HFFc6 (cell line): ENCODE measurements around the gene UMODL1. TPM values are rescaled to one million over a fixed set of nuclear protein-coding genes. Genes with fewer than 3 reads are reported as not detected.
A peak's percentile ranks its signal among the peaks of the same experiment; 100 is the strongest.

Source experiments
- DNase-seq: peaks from one replicate; pipeline ENCODE4 v3.0.0-alpha.2; 2018
- H3K27ac Mint-ChIP-seq: 2 replicates; pipeline ENCODE4 v1.8.0; 2020; ENCODE audit warnings: mild to moderate bottlenecking, mixed read lengths
- H3K27me3 Mint-ChIP-seq: 2 replicates; pipeline ENCODE4 v1.8.0; 2021; ENCODE audit warnings: mild to moderate bottlenecking, moderate library complexity, mixed read lengths; ENCODE audit not compliant: insufficient read depth
- H3K36me3 Mint-ChIP-seq: 2 replicates; pipeline ENCODE4 v1.8.0; 2021; ENCODE audit warnings: low read depth, mixed read lengths
- H3K4me1 Mint-ChIP-seq: 2 replicates; pipeline ENCODE4 v1.8.0; 2020; ENCODE audit warnings: low read depth, mixed read lengths
- H3K4me3 Mint-ChIP-seq: 2 replicates; pipeline ENCODE4 v1.8.0; 2020; ENCODE audit warnings: mild to moderate bottlenecking, moderate library complexity, mixed read lengths
- H3K9me3 Mint-ChIP-seq: 2 replicates; pipeline ENCODE4 v1.8.0; 2020; ENCODE audit warnings: mild to moderate bottlenecking, mixed read lengths
- total RNA-seq, 6 experiments: library from RNA; stranded (reverse); fragmentation: NEBNext Ultra II Directional; extraction: Animal tissue kit (Norgen Biotek cat#: 25700); gene quantifications; 2 replicates in 1 of 6; 3 replicates in 5 of 6; pipeline ENCODE4 v1.2.3, GENCODE V29; 2021
- TF ChIP-seq, protein P1 (sequence below): fragments of 200-600 bp; sonication (generic); IDR thresholded peaks from 2 replicates; pipeline ENCODE4 v1.5.0; 2021; ENCODE audit warnings: antibody characterized with exemption, mild to moderate bottlenecking

Gene UMODL1
- total RNA-seq, 6 experiments from 2014 or later = not detected

DNA sequence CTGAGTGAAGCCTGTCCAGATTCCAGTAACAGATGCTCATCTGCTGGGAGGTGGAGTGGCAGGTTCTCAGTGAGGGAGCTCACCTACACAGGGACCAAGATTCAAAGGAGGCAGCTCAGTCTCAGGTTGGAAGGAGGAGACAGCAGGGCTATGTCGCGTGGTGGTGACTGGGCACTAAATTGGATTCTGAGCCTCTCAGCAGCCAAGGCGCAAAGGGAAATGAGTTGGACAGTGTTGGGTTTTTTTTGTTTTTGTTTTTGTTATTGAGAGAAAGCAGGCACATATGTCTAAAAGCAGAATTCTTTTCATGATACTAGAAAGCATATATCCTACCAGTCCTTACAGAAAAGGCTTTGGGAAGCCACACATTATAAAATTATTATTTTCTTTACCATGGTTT, 26.2 kb downstream of the UMODL1 start:
- peaks cover 4% of the 10 kb centered on the region for H3K27me3 Mint-ChIP-seq
- peak overlapping the region; percentile 100 for H3K27ac Mint-ChIP-seq

DNA sequence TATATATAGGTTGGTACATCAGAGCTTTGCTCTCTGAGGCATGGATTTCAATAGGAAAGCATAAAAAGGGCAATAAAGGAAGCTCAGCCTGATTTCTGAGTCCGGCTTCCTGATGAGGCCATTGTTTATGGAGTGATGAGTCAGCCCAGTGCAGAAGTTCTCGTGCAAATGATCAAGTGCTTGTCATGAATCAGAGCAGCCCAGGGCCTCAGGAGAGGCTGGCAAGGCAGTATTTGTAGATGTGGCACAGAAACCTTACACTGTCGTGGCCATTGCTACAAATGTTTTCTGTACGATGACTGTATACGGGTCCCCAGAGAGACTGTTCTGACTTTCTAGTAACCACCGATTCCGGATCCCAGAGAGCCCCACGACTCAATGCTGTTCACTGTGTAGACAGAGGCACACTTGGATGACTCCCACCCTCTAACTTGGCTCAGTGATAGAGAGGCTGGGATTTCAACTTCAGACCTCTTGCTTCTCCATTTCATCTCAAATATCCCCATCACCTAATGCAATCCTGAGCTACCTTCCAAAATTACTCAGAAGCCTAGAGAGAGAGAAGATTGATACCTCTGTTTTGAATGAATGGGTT, 26.8 kb downstream of the UMODL1 start:
- Mint-ChIP-seq H3K36me3 (peaks cover 10% of the 10 kb centered on the region), H3K4me1 (peaks cover 58% of the 10 kb centered on the region), H3K4me3 (peak overlapping the region; percentile 72), H3K27ac (peak overlapping the region; percentile 100), H3K9me3 (peaks cover 14% of the 10 kb centered on the region), H3K27me3 (peaks cover 4% of the 10 kb centered on the region)
- TF ChIP-seq, protein P1, sequence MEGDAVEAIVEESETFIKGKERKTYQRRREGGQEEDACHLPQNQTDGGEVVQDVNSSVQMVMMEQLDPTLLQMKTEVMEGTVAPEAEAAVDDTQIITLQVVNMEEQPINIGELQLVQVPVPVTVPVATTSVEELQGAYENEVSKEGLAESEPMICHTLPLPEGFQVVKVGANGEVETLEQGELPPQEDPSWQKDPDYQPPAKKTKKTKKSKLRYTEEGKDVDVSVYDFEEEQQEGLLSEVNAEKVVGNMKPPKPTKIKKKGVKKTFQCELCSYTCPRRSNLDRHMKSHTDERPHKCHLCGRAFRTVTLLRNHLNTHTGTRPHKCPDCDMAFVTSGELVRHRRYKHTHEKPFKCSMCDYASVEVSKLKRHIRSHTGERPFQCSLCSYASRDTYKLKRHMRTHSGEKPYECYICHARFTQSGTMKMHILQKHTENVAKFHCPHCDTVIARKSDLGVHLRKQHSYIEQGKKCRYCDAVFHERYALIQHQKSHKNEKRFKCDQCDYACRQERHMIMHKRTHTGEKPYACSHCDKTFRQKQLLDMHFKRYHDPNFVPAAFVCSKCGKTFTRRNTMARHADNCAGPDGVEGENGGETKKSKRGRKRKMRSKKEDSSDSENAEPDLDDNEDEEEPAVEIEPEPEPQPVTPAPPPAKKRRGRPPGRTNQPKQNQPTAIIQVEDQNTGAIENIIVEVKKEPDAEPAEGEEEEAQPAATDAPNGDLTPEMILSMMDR = no peak
- peak; percentile 98 for DNase-seq

More for the DNA sequence above, 26.2 kb downstream of the UMODL1 start:
- Mint-ChIP-seq H3K4me3 (peak overlapping the region; percentile 43), H3K4me1 (peaks cover 53% of the 10 kb centered on the region), H3K9me3 (peaks cover 14% of the 10 kb centered on the region), H3K36me3 (peaks cover 10% of the 10 kb centered on the region)
- TF ChIP-seq, protein P1 = no peak
- DNase-seq = no peak

DNA sequence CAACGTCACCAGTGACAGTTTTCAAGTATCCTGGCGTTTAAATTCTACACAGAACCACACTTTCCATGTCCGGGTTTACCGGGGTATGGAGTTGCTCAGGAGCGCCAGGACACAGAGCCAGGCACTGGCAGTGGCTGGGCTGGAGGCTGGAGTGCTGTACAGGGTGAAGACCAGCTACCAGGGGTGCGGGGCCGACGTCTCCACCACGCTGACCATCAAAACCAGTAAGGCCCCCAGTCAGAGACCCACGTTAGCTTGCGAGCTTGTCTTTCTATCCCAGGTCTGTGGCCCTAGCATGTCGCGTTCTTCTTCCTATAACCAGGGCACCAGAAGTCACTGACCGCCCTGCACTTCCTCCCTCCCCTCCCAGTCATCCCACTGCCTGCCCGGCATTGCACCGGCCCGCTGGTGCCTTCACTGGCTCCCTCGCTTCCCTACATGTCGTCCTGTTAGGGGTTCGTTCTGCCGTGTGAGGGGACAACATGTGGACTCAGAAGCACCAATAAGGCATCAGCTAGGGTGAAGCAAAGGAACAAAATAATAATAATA, 27.9 kb downstream of the UMODL1 start:
- peaks cover 10% of the 10 kb centered on the region for H3K36me3 Mint-ChIP-seq
- TF ChIP-seq, protein P1 = no peak
- H3K27ac Mint-ChIP-seq = peak overlapping the region; percentile 100
- H3K4me3 Mint-ChIP-seq = no peak overlapping the region
- H3K27me3 Mint-ChIP-seq = peaks cover 4% of the 10 kb centered on the region
- no peak for DNase-seq
- peaks cover 51% of the 10 kb centered on the region for H3K4me1 Mint-ChIP-seq
- peaks cover 14% of the 10 kb centered on the region for H3K9me3 Mint-ChIP-seq

DNA sequence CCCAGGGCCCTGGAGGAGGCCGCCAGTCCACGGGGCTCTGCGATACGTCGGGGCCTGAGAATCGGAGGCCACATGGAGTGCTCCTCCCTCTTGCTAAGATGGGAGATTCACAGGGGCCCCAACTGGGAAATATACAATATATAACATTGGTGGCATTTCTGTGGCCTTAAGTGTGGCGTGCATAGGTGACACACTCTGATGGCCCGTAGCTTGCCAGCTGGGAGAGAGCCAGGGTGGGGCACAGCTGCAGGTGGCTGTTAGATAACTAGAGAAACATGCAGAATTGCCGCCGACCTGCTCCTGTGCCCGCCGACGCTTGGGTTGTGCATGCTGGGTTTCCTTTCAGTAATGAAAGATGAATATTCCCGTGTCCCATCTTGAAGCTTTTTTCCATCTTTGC, 30.1 kb downstream of the UMODL1 start:
- Mint-ChIP-seq H3K36me3 (no peaks in the 10 kb centered on the region), H3K27ac (no peak overlapping the region), H3K4me3 (no peak overlapping the region), H3K27me3 (no peaks in the 10 kb centered on the region; the same call in none of the 2 replicates), H3K9me3 (no peaks in the 10 kb centered on the region), H3K4me1 (peaks cover 38% of the 10 kb centered on the region)
- TF ChIP-seq, protein P1 = no peak
- no peak for DNase-seq

DNA sequence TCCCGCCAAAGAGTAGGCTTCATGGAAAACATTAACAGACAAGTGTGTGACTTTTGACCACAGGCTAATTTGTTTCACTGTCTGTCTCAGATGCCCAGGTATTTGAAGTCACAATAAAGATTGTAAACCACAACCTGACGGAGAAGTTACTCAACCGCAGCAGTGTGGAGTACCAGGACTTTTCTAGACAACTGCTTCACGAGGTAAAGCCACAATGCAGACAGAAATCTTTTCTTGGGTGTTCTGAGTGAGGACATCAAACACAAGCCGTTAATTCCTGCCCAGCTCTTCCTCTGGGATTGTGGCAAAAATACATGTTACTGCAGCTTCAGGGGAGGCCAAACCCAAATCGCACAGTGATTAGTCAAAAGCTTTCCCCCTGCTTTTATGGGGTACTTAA, 31.0 kb downstream of the UMODL1 start:
- Mint-ChIP-seq H3K27ac (no peak overlapping the region), H3K27me3 (no peaks in the 10 kb centered on the region; the same call in none of the 2 replicates), H3K4me1 (peaks cover 30% of the 10 kb centered on the region), H3K4me3 (no peak overlapping the region), H3K9me3 (no peaks in the 10 kb centered on the region), H3K36me3 (no peaks in the 10 kb centered on the region)
- TF ChIP-seq, protein P1 = no peak
- no peak for DNase-seq
